T1000 (cell line): ENCODE data around the gene OR4C3.
A peak's percentile ranks its signal among the peaks of the same experiment; 100 is the strongest.
"Not testable (repeated sequence)": the region's sequence is repeated elsewhere in the genome, so short reads cannot be mapped to it uniquely, and the experiment has no call there.

ENCODE experiments used
- DNase-seq: peaks from one replicate; lab custom pipeline; 2025; ENCODE audit warnings: mixed read lengths; lab: John Stamatoyannopoulos, UW

The OR4C3 gene

DNA sequence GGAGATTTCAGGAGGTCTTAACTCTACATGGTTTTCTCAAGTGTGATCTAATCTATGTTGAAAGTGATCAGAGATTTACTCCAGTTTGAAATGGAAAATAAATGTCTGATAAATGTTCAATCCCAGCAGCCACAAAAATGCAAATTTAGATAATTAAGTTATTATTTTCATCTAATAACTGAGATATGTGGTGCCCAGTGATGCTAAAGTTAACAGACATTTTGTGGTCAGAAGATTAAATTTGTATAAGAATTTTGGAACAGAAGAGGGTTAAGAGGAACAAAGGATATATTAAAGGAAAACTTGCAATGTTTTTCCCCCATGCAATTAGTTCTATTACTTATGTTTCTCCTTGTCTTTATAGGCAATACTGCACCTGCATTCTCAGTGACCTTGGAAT, at the start of gene OR4C3:
OR4C3 (plus strand) TSS at position 301 of the 400 bp plus-strand sequence. CDS start 102 bp downstream, outside the sequence.
- not testable (repeated sequence) for DNase-seq

DNA sequence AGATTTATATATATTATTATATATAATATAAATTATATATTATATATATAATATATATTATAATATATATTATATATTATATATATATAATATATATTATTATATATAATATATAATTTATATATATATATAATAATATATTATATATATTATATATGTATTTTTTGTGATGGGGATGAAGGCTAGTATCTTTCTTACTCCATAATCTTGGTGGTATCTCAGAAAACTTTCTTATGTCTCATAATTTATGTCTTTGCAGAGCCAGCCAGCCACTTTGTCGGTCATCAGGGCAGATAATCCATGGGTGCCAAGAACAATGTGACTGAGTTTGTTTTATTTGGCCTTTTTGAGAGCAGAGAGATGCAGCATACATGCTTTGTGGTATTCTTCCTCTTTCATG, 18.8 kb upstream of the OR4C3 start, which contains the start of gene OR4S1:
OR4S1 (plus strand) TSS at position 301 of the 400 bp plus-strand sequence; CDS start at position 301, 0 bp downstream.
- DNase-seq: no peak

DNA sequence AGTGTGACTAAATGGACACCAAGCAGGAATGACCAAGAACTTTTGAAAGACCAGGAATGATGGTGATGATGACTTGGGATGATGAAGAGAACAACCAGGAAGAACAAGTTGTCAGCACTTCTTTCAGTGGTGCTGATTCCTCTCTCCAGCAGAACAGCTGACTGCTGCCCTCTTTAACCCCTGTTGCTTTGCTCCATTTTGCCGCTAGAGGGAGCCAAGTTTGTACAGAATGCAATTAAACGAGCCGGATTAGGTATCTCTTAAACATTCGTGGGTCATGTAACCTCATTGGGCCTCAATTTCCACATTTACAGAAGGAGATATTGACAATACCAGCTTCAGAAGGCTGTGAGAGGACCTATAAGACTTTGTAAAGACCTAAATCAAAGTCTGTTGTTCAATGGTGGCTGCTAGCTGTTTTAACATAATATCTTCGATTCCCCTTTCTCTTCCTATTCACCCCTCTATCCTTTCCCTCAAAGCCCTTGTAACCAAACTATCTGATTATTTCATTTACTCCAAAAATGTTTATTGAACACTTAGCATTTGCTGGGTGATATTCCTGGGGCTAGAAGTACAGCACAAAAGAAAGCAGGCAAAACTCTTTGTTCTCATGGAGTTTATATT, 16.8 kb upstream of the OR4C3 start:
- DNase-seq: peak; percentile 3

DNA sequence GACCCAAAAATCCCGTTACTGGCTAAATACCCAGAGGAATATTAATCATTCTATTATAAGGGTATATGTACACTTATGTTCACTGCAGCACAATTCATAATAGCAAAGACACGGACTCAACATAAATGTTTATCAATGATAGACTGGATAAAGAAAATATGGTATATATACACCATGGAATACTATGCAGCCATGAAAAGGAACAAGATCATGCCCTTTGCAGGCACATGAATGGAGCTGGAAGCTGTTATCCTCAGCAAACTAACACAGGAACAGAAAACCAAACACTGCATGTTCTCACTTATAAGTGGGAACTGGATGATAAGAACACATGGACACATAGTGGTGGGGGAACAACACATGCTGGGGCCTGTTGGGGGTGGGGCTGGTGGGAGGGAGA, 11.1 kb upstream of the OR4C3 start:
- DNase-seq: not testable (repeated sequence)

DNA sequence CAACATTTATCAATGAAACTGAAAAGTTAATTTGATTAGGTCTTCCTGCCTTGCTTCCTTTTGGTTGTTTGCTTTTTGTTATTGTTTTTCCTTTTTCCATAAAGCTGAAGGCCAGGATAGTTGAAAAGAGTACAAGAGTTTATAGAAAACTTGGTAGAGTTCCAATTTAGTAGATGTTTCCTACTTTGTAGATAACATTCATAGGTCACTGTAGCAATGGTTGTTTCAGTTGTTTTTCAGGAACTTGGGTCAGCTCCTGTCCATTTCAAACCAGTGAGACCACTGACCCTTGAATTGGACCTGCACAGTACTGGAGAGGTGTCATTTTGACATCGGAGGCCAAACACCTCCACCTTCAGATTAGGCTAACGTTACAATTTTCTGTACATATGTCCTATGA, 4.9 kb upstream of the OR4C3 start:
- not testable (repeated sequence) for DNase-seq

DNA sequence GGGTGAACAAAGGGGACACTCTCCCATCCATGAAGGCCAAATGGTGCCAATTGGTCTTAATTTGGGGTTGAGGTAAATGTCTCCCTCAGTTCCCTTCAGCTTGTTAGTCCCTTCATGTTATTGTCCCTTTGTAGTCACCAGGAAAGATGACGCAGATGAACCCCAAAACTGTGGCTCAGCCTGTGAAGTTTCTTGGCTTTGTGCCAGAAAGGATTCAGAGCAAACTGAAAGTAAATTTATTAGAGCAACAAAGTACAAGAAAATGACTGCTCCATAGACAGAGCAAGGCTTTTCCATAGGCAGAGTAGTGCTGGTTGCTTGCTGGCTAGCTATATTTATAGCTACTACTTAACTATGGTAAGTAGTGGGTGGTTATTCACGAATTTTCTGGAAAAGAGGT, 16.7 kb downstream of the OR4C3 start:
- DNase-seq: no peak

DNA sequence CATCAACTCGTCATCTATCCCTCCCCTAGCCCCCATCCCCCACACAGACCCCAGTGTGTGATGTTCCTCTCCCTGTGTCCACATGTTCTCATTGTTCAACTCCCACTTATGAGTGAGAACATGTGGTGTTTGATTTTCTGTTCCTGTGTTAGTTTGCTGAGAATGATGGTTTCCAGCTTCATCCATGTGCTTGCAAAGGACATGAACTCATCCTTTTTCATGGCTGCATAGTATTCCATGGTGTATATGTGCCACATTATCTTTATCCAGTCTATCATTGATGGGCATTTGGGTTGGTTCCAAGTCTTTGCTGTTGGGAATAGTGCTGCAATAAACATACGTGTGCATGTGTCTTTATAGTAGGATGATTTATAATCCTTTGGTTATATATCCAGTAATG, 17.8 kb downstream of the OR4C3 start:
- DNase-seq: not testable (repeated sequence)

DNA sequence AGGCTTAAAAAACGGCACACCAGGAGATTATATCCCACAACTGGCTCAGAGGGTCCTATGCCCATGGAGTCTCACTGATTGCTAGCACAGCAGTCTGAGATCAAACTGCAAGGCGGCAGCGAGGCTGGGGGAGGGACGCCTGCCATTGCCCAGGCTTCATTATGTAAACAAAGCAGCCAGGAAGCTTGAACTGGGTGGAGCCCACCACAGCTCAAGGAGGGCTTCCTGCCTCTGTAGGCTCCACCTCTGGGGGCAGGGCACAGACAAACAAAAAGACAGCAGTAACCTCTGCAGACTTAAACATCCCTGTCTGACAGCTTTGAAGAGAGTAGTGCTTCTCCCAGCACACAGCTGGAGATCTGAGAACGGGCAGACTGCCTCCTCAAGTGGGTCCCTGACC, 21.6 kb downstream of the OR4C3 start:
- DNase-seq: not testable (repeated sequence)

DNA sequence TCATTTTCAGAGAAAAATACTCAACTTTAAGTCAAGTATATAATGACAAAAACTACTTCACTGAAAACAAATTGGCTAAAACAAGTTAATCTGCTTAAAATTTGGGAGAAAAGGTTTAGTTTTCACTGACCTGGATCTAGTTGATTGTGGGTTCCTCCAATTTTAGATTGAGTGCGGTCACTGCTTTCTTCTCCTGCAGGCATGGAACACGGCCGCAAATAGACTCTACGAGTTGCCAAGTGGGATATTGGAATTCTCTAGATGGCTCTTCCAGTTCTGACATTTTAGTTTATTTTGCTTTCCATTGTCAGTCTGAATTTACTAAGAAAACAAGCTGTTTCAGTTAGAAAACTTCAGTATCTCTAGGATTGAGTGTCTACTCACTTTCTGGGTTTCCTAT, 29.3 kb downstream of the OR4C3 start:
- DNase-seq: no peak

DNA sequence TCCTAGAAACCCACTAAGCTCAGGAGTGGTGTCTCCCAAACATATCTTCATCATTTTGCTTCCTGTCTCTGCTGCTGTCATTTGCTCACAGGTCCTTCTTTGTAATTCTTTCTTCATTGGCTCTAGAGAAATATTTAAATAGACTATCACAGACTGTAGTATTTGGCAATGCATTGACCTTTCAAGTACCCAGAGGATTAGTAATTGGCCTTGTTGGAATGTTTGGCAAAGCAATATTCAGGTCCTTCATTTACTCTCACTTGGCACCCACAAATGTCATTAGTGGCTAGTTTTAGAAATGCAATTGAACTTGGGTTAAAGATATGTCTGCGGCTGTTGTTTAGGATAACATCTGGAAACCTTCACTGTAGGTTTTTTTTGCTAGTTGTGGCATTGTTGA, 30.0 kb downstream of the OR4C3 start:
- DNase-seq: no peak

DNA sequence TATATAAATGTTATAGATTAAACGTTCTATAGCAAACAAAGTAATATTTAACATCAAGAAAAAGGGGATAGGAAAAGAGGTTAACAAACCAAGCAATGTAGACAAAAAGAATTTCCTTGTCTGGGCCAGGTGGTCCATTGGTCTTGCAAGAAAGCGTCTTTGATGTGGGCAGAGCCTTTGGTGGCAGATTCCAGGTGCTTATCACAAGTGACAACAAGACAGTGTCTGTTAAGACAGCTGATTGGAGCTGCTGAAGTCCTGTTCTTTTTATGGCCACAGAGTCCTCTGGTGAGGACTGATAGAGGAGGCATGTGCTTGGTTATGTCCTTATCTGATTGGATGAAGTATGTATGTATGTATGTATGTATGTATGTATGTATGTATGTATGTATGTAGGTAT, 36.6 kb downstream of the OR4C3 start:
- DNase-seq: not testable (repeated sequence)

DNA sequence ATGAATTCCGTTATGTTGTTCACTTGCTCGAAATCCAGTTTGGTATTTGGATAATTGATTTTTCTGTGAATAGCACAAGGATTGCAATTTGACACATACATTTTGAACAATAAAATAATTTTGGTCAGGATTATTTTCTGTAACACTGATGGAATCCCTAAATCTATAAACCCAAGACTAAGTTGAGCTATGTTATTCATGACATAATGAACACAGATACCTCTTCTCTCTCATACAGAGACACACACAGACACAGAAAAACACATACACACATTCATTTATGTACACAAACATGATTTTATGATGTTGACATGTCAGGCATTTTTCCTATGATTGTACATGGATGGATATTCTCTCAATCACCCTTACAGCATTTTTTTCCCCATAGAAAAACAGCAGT, 41.6 kb downstream of the OR4C3 start, which contains the start of gene OR4C5:
OR4C5 (minus strand) TSS at position 101 of the 400 bp plus-strand sequence; CDS start at position 101, 0 bp downstream.
- no peak for DNase-seq
